Measurements from ENCODE around the gene GPATCH1.
A peak's percentile ranks its signal among the peaks of the same experiment; 100 is the strongest.

The GPATCH1 gene

DNA sequence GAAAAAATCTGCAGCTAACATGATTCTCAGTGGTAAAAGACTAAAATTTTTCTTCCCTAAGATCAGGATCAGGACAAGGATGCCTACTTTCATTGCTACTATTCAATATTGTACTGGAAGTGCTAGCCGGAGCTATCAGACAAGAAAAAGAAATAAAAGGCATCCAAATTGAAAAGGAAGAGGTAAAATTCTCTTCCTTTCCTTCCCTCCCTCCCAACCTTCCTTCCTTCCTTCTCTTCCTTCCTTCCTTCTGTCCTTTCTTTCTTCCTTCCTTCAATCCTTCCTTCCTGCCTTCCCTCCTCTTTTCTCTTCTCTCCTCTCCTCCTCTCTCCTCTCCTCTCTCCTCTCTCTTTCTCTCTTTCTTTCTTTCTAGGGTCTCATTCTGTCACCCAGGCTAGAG lies 86.5 kb downstream of the GPATCH1 start (continued):
- no peak for TF ChIP-seq ZNF138 (tag by site-specific recombination; IDR thresholded peaks at IDR 0.05; ENCODE audit: borderline replicate concordance)
- 0 out of 2 replicates have a peak, but pooled peaks have one; percentile 39 for TF ChIP-seq ZNF248 (tag by site-specific recombination; IDR thresholded peaks at IDR 0.05)
- TF ChIP-seq ZNF311 (tag by site-specific recombination; IDR thresholded peaks at IDR 0.05; ENCODE audit: borderline replicate concordance), result peak; percentile 31; the same call in 1 of the 2 replicates
- peak; percentile 32; the same call in 1 of the 2 replicates for TF ChIP-seq ZNF585B (tag by site-specific recombination; IDR thresholded peaks at IDR 0.05)

DNA sequence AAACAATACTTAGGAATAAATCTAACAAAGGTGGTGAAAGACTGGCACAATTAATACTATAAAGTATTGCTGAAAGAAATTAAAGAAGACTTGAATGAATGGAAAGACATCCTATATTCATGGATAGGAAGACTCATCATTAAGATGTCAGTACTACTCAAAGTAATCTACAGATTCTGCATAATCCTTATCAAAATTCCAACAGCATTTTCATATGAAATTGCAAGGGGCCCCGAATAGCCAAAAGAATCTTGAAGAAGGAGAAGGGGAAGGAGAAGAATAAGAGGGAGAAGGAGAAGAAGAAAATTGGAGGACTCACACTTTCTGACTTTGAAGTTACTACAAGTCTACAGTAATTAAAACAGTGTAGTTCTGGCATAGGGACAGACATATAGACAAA lies 87.5 kb downstream of the GPATCH1 start:
- no peak for TF ChIP-seq GFI1B (tag by site-specific recombination; IDR thresholded peaks at IDR 0.05)
- no peak for TF ChIP-seq ZNF274 (IDR thresholded peaks at IDR 0.05; ENCODE audit: low read length)
- TF ChIP-seq ZNF274 (tag by site-specific recombination; IDR thresholded peaks at IDR 0.05; ENCODE audit: borderline replicate concordance), result peak; percentile 57; the same call in 1 of the 2 replicates
- no peak for TF ChIP-seq ZNF266 (tag by site-specific recombination; IDR thresholded peaks at IDR 0.05; ENCODE audit: low read depth)
- TF ChIP-seq HOXA7 (CRISPR knock-in tag; IDR thresholded peaks at IDR 0.05; ENCODE audit: borderline replicate concordance), result no peak
- TF ChIP-seq ZNF248 (tag by site-specific recombination; IDR thresholded peaks at IDR 0.05), result peak; percentile 92
- peaks cover 15% of the 10 kb centered on the region for H3K9me3 ChIP-seq (ENCODE audit: control insufficient read depth, insufficient read depth, low read depth, low read length)
- no peak overlapping the region for H3K4me3 ChIP-seq (ENCODE audit: low read depth, low read length)
- ChIA-PET POLR2A (no interaction called here), CTCF (interaction anchor here (0.6 to 13.1 kb wide), 3 partner anchors 9 to 478 kb away, joined by 3 to 154 read pairs (median 4); partner anchors contain the start of gene LRP3)
- no peak overlapping the region for H3K27ac ChIP-seq (ENCODE audit: extremely low read depth, low read depth, low read length)
- H3K36me3 ChIP-seq (ENCODE audit: control insufficient read depth in 2 of 2, insufficient read depth in 1 of 2, low read length in 2 of 2), result peaks cover 0 to 12% of the 10 kb centered on the region in 2 experiments; a peak in 1 of 3 replicates
- peaks cover 4% of the 10 kb centered on the region for H3K4me1 ChIP-seq (ENCODE audit: control insufficient read depth, insufficient read depth, low read length)

GRCh38 chr19:33171222-33171795 lies 90.3 kb downstream of the GPATCH1 start:
- no peak for TF ChIP-seq GFI1B (tag by site-specific recombination; IDR thresholded peaks at IDR 0.05)
- TF ChIP-seq ZNF10 (tag by site-specific recombination; IDR thresholded peaks at IDR 0.05), result peak; percentile 19; the same call in 1 of the 2 replicates
- H3K4me1 ChIP-seq (ENCODE audit: control insufficient read depth, insufficient read depth, low read length), result peaks cover 12% of the 10 kb centered on the region
- H3K27ac ChIP-seq (ENCODE audit: extremely low read depth, low read depth, low read length), result no peak overlapping the region
- H3K4me3 ChIP-seq (ENCODE audit: low read depth, low read length), result no peak overlapping the region
- H3K9me3 ChIP-seq (ENCODE audit: control insufficient read depth, insufficient read depth, low read depth, low read length), result peaks cover 15% of the 10 kb centered on the region
- H3K36me3 ChIP-seq (ENCODE audit: control insufficient read depth in 2 of 2, insufficient read depth in 1 of 2, low read length in 2 of 2), result peaks cover 0 to 12% of the 10 kb centered on the region in 2 experiments; a peak in 1 of 3 replicates
- ChIA-PET CTCF (interaction anchor here (0.6 to 13.1 kb wide), 5 partner anchors 17 to 1135 kb away, joined by 3 to 154 read pairs (median 3); partner anchors contain the start of gene LRP3), POLR2A (interaction anchor here (2.2 kb wide), 1 partner anchor 9 kb away, joined by 9 read pairs; no protein-coding TSS in a partner anchor)

DNA sequence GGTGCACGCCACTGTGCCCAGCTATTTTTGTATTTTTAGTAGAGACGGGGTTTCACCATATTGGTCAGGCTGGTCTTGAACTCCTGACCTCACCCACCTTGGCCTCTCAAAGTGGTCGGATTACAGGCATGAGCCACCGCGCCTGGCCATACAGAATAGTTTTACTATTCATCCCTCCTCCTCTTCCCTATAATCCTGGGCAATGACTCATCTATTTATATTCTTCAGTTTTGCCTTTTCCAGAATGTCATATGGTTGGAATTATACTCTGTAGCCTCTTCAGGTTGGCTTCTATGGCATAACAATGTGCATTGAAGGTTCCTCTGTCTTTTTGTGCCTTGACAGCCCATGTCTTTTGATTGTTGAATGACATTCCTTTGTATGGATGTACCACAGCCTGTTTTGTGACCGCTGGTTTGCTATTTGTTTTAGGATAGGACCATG lies 91.0 kb downstream of the GPATCH1 start:
- Histone ChIP-seq H3K9me3 (ENCODE audit: control insufficient read depth, insufficient read depth, low read depth, low read length) (peaks cover 15% of the 10 kb centered on the region), H3K27ac (ENCODE audit: extremely low read depth, low read depth, low read length) (no peak overlapping the region), H3K4me1 (ENCODE audit: control insufficient read depth, insufficient read depth, low read length) (peaks cover 12% of the 10 kb centered on the region), H3K4me3 (ENCODE audit: low read depth, low read length) (no peak overlapping the region), H3K36me3 (ENCODE audit: control insufficient read depth in 2 of 2, insufficient read depth in 1 of 2, low read length in 2 of 2) (peaks cover 0 to 12% of the 10 kb centered on the region in 2 experiments; a peak in 1 of 3 replicates)
- POLR2A ChIA-PET, result no interaction called here
- CTCF ChIA-PET, result interaction anchor here (1.3 to 13.1 kb wide), 3 partner anchors 10 to 27 kb away, joined by 3 to 154 read pairs (median 33); partner anchors contain the start of gene LRP3
- TF ChIP-seq INSM2 (tag by site-specific recombination; IDR thresholded peaks at IDR 0.05) (peak; percentile 56; the same call in 1 of the 2 replicates), ZEB2 (tag by site-specific recombination; IDR thresholded peaks at IDR 0.05) (0 out of 2 replicates have a peak, but pooled peaks have one; percentile 14), SP7 (tag by site-specific recombination; IDR thresholded peaks at IDR 0.05) (peak; percentile 72), TSHZ1 (tag by site-specific recombination; IDR thresholded peaks at IDR 0.05; ENCODE audit: borderline replicate concordance) (0 out of 2 replicates have a peak, but pooled peaks have one; percentile 6), ZFP69B (tag by site-specific recombination; IDR thresholded peaks at IDR 0.05) (peak; percentile 31; the same call in 1 of the 2 replicates), ZNF155 (tag by site-specific recombination; IDR thresholded peaks at IDR 0.05) (no peak), RBAK (tag by site-specific recombination; IDR thresholded peaks at IDR 0.05) (0 out of 2 replicates have a peak, but pooled peaks have one; percentile 50), BCL11A (tag by site-specific recombination; IDR thresholded peaks at IDR 0.05; ENCODE audit: low read depth) (peak; percentile 84), ZNF169 (tag by site-specific recombination; IDR thresholded peaks at IDR 0.05) (peak; percentile 58; the same call in 1 of the 2 replicates), SP2 (tag by site-specific recombination; IDR thresholded peaks at IDR 0.05) (peak; percentile 8; the same call in 1 of the 2 replicates)
- TF ChIP-seq, protein P1, sequence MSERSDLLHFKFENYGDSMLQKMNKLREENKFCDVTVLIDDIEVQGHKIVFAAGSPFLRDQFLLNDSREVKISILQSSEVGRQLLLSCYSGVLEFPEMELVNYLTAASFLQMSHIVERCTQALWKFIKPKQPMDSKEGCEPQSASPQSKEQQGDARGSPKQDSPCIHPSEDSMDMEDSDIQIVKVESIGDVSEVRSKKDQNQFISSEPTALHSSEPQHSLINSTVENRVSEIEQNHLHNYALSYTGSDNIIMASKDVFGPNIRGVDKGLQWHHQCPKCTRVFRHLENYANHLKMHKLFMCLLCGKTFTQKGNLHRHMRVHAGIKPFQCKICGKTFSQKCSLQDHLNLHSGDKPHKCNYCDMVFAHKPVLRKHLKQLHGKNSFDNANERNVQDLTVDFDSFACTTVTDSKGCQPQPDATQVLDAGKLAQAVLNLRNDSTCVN (tag by site-specific recombination; optimal IDR thresholded peaks at IDR 0.05), result no peak
